ENCODE measurements around the gene ZNF324. TPM values are rescaled to one million over a fixed set of nuclear protein-coding genes. Genes with fewer than 3 reads are reported as not detected.

The ZNF324 gene
- total and polyA plus RNA-seq, 2 experiments from 2014 or later = 15.7 to 27.8 TPM

- no peaks in the 10 kb centered on the region for H3K9me3 ChIP-seq (ENCODE audit: low read depth)
- DNase-seq (ENCODE audit: low read depth in 1 of 2, low spot score in 1 of 2) = no peak
- TF ChIP-seq CTCF (IDR thresholded peaks at IDR 0.05; ENCODE audit: low read depth, low read length) = no peak
- H3K4me1 ChIP-seq (ENCODE audit: low read depth) = peaks cover 15% of the 10 kb centered on the region
- no peak overlapping the region for H3K27ac ChIP-seq
- H3K4me3 ChIP-seq = no peak overlapping the region
- no peaks in the 10 kb centered on the region for H3K27me3 ChIP-seq
- peaks cover 13% of the 10 kb centered on the region for H3K36me3 ChIP-seq
Measured at GRCh38 chr19:58516246-58516836, 49.5 kb downstream of the ZNF324 start.

DNA sequence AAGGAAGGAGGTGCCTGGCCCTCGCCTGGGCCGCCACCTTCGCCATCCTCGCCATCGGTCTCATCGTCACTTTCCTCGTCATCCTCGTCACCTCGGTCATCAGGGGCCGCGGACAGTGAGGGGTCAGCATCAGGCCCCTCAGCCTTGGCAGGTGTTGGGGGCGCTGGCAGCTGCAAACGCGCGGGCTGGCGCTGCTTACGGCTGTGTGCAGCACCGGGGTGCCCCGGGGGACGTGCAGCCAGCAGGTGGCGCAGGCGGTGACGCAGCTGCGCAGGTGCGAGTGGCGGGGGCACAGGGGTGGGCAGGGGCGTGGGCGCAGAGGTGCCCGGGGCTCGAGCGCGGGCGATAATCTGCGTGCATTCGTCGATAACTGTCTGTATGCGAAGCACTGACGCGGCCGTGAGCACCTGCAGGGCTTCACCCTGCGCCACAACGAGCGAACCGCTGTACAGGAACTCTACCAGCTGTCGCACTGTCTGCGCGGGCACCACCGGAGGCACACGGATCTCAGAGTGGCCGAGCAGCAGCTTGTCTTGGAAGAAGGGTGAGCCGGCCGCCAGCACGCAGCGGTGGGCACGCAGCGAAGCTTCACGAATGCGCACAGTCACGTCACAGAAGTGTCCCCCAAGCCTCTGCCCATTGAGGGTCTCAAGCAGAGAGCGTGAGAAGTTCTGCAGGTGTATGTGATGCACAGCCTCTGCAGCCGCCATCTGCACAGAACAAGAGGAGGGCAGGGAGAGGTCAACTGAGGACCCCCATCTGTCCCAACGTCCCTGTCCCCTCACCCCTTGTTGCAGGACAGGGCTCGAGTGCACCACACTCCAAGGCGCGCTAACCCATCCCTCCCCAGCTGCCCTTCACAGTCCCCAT, 50.3 kb downstream of the ZNF324 start:
- Histone ChIP-seq H3K9me3 (ENCODE audit: low read depth) (no peaks in the 10 kb centered on the region), H3K27me3 (no peaks in the 10 kb centered on the region), H3K4me3 (no peak overlapping the region), H3K36me3 (peaks cover 13% of the 10 kb centered on the region), H3K4me1 (ENCODE audit: low read depth) (peaks cover 15% of the 10 kb centered on the region), H3K27ac (peak overlapping the region; percentile 92)
- DNase-seq (ENCODE audit: low read depth in 1 of 2, low spot score in 1 of 2) = no peak
- no peak for TF ChIP-seq CTCF (IDR thresholded peaks at IDR 0.05; ENCODE audit: low read depth, low read length)

GRCh38 chr19:58518256-58519086, 51.6 kb downstream of the ZNF324 start:
- no peak for TF ChIP-seq CTCF (IDR thresholded peaks at IDR 0.05; ENCODE audit: low read depth, low read length)
- no peaks in the 10 kb centered on the region for H3K27me3 ChIP-seq
- peaks cover 15% of the 10 kb centered on the region for H3K4me1 ChIP-seq (ENCODE audit: low read depth)
- peak overlapping the region; percentile 76 for H3K4me3 ChIP-seq
- H3K36me3 ChIP-seq = peaks cover 13% of the 10 kb centered on the region
- no peaks in the 10 kb centered on the region for H3K9me3 ChIP-seq (ENCODE audit: low read depth)
- peak overlapping the region; percentile 92 for H3K27ac ChIP-seq
- DNase-seq (ENCODE audit: low read depth in 1 of 2, low spot score in 1 of 2) = no peak

GRCh38 chr19:58519087-58519354, 52.1 kb downstream of the ZNF324 start:
- peak; percentile 82 to 87 for DNase-seq (ENCODE audit: low read depth in 1 of 2, low spot score in 1 of 2)
- Histone ChIP-seq H3K27me3 (no peaks in the 10 kb centered on the region), H3K4me1 (ENCODE audit: low read depth) (peaks cover 15% of the 10 kb centered on the region), H3K4me3 (peak overlapping the region; percentile 76), H3K36me3 (peaks cover 13% of the 10 kb centered on the region), H3K27ac (peak overlapping the region; percentile 92), H3K9me3 (ENCODE audit: low read depth) (no peaks in the 10 kb centered on the region)
- TF ChIP-seq CTCF (IDR thresholded peaks at IDR 0.05; ENCODE audit: low read depth, low read length) = peak; percentile 78

DNA sequence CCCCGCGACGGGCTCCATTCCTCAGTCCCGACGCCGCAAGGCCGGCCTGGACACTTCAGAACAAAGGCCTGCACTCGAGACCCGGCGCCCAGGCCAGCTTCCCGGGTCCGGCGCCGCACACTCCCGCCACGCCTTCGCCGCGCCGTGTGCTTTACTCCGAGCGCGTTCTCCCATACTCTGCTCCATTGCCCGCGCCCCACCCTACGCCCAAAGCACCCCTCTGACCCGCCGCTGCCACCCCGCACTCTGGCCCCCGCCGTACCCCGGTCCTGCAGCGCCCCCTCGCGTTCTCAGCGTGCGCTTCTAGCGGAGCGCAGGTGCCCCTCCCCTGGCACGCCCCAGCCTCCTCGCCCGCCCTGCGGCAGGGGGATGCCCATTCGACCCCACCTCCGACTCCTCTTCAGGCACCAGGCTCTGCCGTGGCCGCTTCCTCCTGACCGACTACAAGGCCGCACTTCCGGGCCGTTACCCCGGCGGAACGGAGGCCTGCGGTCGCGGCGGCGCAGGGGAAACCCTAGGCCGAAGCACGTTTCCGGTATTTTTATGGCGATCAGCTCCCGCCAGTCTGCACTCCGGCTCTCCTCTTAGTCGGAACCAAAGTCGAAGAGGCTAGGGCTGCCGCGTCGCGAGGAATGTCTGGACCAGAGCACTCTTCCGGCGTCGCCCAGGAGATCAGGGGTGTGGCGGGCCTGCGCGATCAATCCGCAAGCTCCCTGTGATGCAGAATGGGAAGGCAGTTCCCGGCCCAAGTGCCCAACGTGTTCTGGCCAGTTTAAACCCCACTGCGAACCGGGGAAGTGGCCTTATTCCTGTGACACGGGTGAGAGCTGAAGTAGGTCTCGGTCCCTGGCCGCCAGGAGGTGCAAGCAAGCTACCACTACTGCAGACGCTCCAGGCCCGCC, 52.7 kb downstream of the ZNF324 start, which contains the start of gene ZBTB45:
TSS of gene ZBTB45 (minus strand) at position 456 of the 902 bp plus-strand sequence. CDS start 2,137 bp downstream, outside the sequence.
- peak; percentile 66 for TF ChIP-seq CTCF (IDR thresholded peaks at IDR 0.05; ENCODE audit: low read depth, low read length)
- Histone ChIP-seq H3K27me3 (no peaks in the 10 kb centered on the region), H3K27ac (peak within 1 kb of the TSS; percentile 92), H3K4me3 (peak within 1 kb of the TSS; percentile 76), H3K4me1 (ENCODE audit: low read depth) (peaks cover 15% of the 10 kb centered on the region), H3K9me3 (ENCODE audit: low read depth) (no peaks in the 10 kb centered on the region), H3K36me3 (peaks cover 13% of the 10 kb centered on the region)
- peak; percentile 96 to 98 for DNase-seq (ENCODE audit: low read depth in 1 of 2, low spot score in 1 of 2)

Data from cardiac muscle cell (in vitro differentiated cells and primary cell).